Measurements from ENCODE around the gene SLC2A11. TPM values are rescaled to one million over a fixed set of nuclear protein-coding genes. Genes with fewer than 3 reads are reported as not detected.

SLC2A11 gene
- total and polyA plus RNA-seq, 9 of the 15 experiments (the other 6 are each of a cell fraction or from before 2014, with no cell fraction given), result 0.44 to 2.7 (median 2.1) TPM

DNA sequence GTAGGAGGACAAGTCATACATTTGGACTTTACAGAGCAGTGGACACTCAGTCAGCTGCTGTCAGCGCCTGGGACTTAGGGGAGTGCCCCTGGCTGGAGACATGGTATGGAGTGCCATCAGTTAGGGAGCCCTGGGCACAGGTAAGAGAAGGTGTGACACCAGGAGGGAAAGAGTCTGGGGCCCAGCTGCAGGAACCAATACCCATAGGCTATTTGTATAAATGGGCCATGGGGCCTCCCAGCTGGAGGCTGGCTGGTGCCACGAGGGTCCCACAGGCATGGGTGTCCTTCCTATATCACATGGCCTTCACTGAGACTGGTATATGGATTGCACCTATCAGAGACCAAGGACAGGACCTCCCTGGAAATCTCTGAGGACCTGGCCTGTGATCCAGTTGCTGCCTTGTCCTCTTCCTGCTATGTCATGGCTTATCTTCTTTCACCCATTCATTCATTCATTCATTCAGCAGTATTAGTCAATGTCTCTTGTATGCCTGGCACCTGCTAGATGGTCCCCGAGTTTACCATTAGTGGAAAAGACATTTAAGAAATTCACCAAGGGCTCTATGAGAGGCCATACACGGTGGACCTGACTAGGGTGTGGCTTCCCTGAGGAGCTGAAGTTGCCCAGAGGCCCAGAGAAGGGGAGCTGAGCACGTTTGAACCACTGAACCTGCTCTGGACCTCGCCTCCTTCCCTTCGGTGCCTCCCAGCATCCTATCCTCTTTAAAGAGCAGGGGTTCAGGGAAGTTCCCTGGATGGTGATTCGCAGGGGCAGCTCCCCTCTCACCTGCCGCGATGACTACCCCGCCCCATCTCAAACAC is 35.7 kb downstream of the SLC2A11 start:
- CTCF ChIA-PET (ENCODE audit: low intra/inter-chr PET ratio), result no interaction called here
- Histone ChIP-seq H3K9me1 (ENCODE audit: control insufficient read depth, insufficient read depth, low read length) (peaks cover 3% of the 10 kb centered on the region), H3K4me3 (peak overlapping the region; percentile 77), H2AFZ (ENCODE audit: low read depth, low read length) (peak overlapping the region; percentile 87), H3K9me3 (replicated peaks; ENCODE audit: control insufficient read depth, insufficient read depth, low read depth, low read length) (peaks cover 4% of the 10 kb centered on the region; the same call in 1 of the 2 replicates), H3K4me1 (replicated peaks in 1 of 2; ENCODE audit: control insufficient read depth in 2 of 2, insufficient read depth in 2 of 2, low read length in 2 of 2) (peaks cover 26 to 47% of the 10 kb centered on the region in 2 experiments), H3K4me2 (ENCODE audit: insufficient read depth, low read length) (peak overlapping the region; percentile 95), H4K20me1 (replicated peaks; ENCODE audit: control insufficient read depth, insufficient read depth, low read length) (peaks cover 10% of the 10 kb centered on the region; the same call in 1 of the 2 replicates), H3K9ac (ENCODE audit: insufficient read depth in 1 of 2, low read depth in 2 of 2, low read length in 2 of 2) (peak overlapping the region; percentile 79 to 91), H3K27me3 (ENCODE audit: control insufficient read depth in 2 of 2, insufficient read depth in 2 of 2, low read length in 2 of 2) (no peaks in the 10 kb centered on the region), H3K36me3 (ENCODE audit: control insufficient read depth, insufficient read depth, low read length) (peaks cover 31% of the 10 kb centered on the region), H3K79me2 (ENCODE audit: control insufficient read depth, insufficient read depth, low read length) (peaks cover 42% of the 10 kb centered on the region), H3K27ac (ENCODE audit: extremely low read depth, low read depth, low read length) (peak overlapping the region; percentile 96)
- intact Hi-C loops (cut with micrococcal nuclease), result no loop called here
- POLR2A ChIA-PET, result interaction anchor here (1.0 to 1.7 kb wide), 7 partner anchors 10 to 34 kb away, joined by 3 to 6 read pairs (median 4); no protein-coding TSS in a partner anchor
- in situ Hi-C loops (cut with MboI), result no loop called here
- BruUV-seq (replicated peaks), result TSS peak; percentile 83
- no peak for ATAC-seq
- peak in 2 of 4 experiments; percentile 18 for DNase-seq (ENCODE audit: extremely low read depth in 1 of 4, low spot score in 3 of 4)
- peak; percentile 35 for FAIRE-seq
- TF ChIP-seq, protein P1, sequence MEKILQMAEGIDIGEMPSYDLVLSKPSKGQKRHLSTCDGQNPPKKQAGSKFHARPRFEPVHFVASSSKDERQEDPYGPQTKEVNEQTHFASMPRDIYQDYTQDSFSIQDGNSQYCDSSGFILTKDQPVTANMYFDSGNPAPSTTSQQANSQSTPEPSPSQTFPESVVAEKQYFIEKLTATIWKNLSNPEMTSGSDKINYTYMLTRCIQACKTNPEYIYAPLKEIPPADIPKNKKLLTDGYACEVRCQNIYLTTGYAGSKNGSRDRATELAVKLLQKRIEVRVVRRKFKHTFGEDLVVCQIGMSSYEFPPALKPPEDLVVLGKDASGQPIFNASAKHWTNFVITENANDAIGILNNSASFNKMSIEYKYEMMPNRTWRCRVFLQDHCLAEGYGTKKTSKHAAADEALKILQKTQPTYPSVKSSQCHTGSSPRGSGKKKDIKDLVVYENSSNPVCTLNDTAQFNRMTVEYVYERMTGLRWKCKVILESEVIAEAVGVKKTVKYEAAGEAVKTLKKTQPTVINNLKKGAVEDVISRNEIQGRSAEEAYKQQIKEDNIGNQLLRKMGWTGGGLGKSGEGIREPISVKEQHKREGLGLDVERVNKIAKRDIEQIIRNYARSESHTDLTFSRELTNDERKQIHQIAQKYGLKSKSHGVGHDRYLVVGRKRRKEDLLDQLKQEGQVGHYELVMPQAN (IDR thresholded peaks at IDR 0.05; ENCODE audit: borderline replicate concordance), result 0 out of 2 replicates have a peak, but pooled peaks have one; percentile 11
- peak; percentile 97 for TF ChIP-seq ZNF24 (IDR thresholded peaks at IDR 0.05)
- TF ChIP-seq, protein P2, sequence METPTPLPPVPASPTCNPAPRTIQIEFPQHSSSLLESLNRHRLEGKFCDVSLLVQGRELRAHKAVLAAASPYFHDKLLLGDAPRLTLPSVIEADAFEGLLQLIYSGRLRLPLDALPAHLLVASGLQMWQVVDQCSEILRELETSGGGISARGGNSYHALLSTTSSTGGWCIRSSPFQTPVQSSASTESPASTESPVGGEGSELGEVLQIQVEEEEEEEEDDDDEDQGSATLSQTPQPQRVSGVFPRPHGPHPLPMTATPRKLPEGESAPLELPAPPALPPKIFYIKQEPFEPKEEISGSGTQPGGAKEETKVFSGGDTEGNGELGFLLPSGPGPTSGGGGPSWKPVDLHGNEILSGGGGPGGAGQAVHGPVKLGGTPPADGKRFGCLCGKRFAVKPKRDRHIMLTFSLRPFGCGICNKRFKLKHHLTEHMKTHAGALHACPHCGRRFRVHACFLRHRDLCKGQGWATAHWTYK (CRISPR knock-in tag; IDR thresholded peaks at IDR 0.05), result peak; percentile 61; the same call in 1 of the 2 replicates
- TF ChIP-seq, protein P3, sequence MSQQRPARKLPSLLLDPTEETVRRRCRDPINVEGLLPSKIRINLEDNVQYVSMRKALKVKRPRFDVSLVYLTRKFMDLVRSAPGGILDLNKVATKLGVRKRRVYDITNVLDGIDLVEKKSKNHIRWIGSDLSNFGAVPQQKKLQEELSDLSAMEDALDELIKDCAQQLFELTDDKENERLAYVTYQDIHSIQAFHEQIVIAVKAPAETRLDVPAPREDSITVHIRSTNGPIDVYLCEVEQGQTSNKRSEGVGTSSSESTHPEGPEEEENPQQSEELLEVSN (IDR thresholded peaks at IDR 0.05; ENCODE audit: borderline replicate concordance in 1 of 2, extremely low read depth in 1 of 2, insufficient read depth in 1 of 2, insufficient read length in 1 of 2, low read depth in 1 of 2, low read length in 1 of 2, poor library complexity in 1 of 2, severe bottlenecking in 1 of 2), result no peak
- 0 out of 2 replicates have a peak, but pooled peaks have one; percentile 45 for TF ChIP-seq ERF (CRISPR knock-in tag; IDR thresholded peaks at IDR 0.05)
- peak; percentile 39; the same call in 1 of the 2 replicates for TF ChIP-seq NFRKB (IDR thresholded peaks at IDR 0.05; ENCODE audit: low read depth)
- TF ChIP-seq ZNF583 (CRISPR knock-in tag; IDR thresholded peaks at IDR 0.05), result 0 out of 2 replicates have a peak, but pooled peaks have one; percentile 75
- TF ChIP-seq, protein P4, sequence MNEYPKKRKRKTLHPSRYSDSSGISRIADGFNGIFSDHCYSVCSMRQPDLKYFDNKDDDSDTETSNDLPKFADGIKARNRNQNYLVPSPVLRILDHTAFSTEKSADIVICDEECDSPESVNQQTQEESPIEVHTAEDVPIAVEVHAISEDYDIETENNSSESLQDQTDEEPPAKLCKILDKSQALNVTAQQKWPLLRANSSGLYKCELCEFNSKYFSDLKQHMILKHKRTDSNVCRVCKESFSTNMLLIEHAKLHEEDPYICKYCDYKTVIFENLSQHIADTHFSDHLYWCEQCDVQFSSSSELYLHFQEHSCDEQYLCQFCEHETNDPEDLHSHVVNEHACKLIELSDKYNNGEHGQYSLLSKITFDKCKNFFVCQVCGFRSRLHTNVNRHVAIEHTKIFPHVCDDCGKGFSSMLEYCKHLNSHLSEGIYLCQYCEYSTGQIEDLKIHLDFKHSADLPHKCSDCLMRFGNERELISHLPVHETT (CRISPR knock-in tag; conservative IDR thresholded peaks at IDR 0.05 in 1 of 2, IDR thresholded peaks at IDR 0.05 in 1 of 2), result 0 out of 4 replicates have a peak, but pooled peaks of 1 of the 2 experiments have one; percentile 18
- 0 out of 2 replicates have a peak, but pooled peaks have one; percentile 22 for TF ChIP-seq ZC3H4 (CRISPR knock-in tag; IDR thresholded peaks at IDR 0.05; ENCODE audit: borderline replicate concordance)
- TF ChIP-seq MCM7 (IDR thresholded peaks at IDR 0.05), result no peak
- TF ChIP-seq HIVEP1 (CRISPR knock-in tag; IDR thresholded peaks at IDR 0.05), result 0 out of 2 replicates have a peak, but pooled peaks have one; percentile 36
- 0 out of 2 replicates have a peak, but pooled peaks have one; percentile 27 for TF ChIP-seq ZFP1 (CRISPR knock-in tag; IDR thresholded peaks at IDR 0.05)
- no peak for TF ChIP-seq ZNF316 (IDR thresholded peaks at IDR 0.05)
- no peak for TF ChIP-seq ZKSCAN1 (IDR thresholded peaks at IDR 0.05; ENCODE audit: low read depth, low read length)
- 17% methylated on average over 7 of the region's 11 CpGs for WGBS (ENCODE audit: insufficient coverage, low coverage, missing lambda C conversion rate)
